SK-N-SH (cell line): ENCODE measurements around the gene PBLD.

Experiments used
- CTCF ChIP-seq: fragments of 200-600 bp; sonication (generic); IDR thresholded peaks from 2 replicates; pipeline ENCODE4 v1.6.1; 2017; ENCODE audit warnings: antibody characterized with exemption, mild to moderate bottlenecking, moderate library complexity
- NRF1 ChIP-seq: IDR thresholded peaks from 2 replicates; pipeline ENCODE4 v1.6.1; 2012; ENCODE audit warnings: low read depth, mild to moderate bottlenecking, low read length
- POLR2AphosphoS5 ChIP-seq: IDR thresholded peaks from 2 replicates; pipeline ENCODE4 v1.6.1; 2012; ENCODE audit warnings: low read depth, low read length
- REST ChIP-seq: IDR thresholded peaks from 2 replicates; pipeline ENCODE4 v1.6.1; 2012; ENCODE audit warnings: mild to moderate bottlenecking, low read depth, low read length, moderate library complexity
- RFX5 ChIP-seq: IDR thresholded peaks from 2 replicates; pipeline ENCODE4 v1.6.1; 2012; ENCODE audit warnings: mild to moderate bottlenecking, improper control_type of control experiment, low read length
- TAF1 ChIP-seq: IDR thresholded peaks from 2 replicates; pipeline ENCODE4 v1.6.1; 2012; ENCODE audit warnings: low read depth, mild to moderate bottlenecking, low read length, moderate library complexity, borderline replicate concordance
- YY1 ChIP-seq: IDR thresholded peaks from 2 replicates; pipeline ENCODE4 v1.4.0; 2012; ENCODE audit warnings: low read depth, mild to moderate bottlenecking

GRCh38 chr10:68366600-68366999 is 33.9 kb upstream of the PBLD start:
- TF ChIP-seq YY1 (no peak), CTCF (no peak), POLR2AphosphoS5 (no peak), RFX5 (no peak), NRF1 (no peak), TAF1 (no peak), REST (no peak)
